Lower leg skin (tissue), 3 donors: Measurements from ENCODE around the gene PALS2.

ENCODE experiments used
- CTCF ChIP-seq, 3 donors: fragments of 450-650 bp; IDR thresholded peaks; one replicate each; pipeline ENCODE4 v1.5.1; 2016; ENCODE audit warnings: antibody characterized with exemption in 3 of 3, mild to moderate bottlenecking in 3 of 3, moderate library complexity in 2 of 3
- POLR2A ChIP-seq, 2 donors: fragments of 450-650 bp; IDR thresholded peaks; one replicate each; pipeline ENCODE4 v1.6.1; 2016 to 2017; ENCODE audit warnings: antibody characterized with exemption in 2 of 2, mild to moderate bottlenecking in 1 of 2, moderate library complexity in 1 of 2

GRCh38 chr7:24536682-24537081 lies 36.6 kb upstream of the PALS2 start:
- TF ChIP-seq CTCF (IDR thresholded peaks at IDR 0.05) (no peak), POLR2A (IDR thresholded peaks at IDR 0.05) (no peak)
